ENCODE results near the gene ATP6V1B1. TPM values are rescaled to one million over a fixed set of nuclear protein-coding genes. Genes with fewer than 3 reads are reported as not detected.

ATP6V1B1 gene
- polyA plus RNA-seq, 3 donors = not detected

DNA sequence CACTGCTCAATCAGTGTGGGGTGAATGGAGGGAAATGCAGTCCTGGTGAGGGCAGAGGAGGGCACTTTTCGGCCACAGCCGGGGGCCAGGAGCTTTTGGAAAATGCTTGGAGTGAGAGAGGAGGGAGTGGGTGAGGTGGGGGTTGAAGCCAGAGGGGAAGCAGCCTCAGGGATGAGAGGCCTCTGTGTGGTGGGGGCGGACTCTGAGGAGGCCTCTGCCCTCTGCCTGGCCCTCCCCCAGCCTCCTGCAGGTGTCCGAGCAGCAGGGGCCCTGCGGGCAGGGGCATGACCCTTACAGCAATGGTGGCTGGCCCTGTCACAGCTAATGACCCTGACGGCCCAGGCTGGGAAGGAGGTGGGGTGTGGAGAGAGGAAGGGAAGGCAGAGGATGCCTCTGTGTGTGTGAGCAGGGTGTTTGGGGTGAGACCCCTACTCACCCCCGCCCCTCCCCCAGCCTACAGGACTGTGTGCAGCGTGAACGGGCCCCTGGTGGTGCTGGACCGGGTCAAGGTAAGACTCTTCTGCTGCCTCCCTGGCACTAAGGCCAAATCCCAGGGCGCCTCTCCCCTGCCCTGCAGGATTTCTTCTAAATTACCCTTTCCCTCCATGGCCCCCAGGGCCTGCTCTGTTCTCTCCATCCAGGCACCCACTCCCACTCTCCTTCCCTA lies 7.6 kb downstream of the ATP6V1B1 start:
- no peaks in the 10 kb centered on the region for H3K79me2 ChIP-seq (ENCODE audit: insufficient read depth, low read length)
- peaks cover 31 to 50% (median 37%) of the 10 kb centered on the region in 3 donors for H3K27me3 Mint-ChIP-seq (ENCODE audit: low read depth in 3 of 3)
- peaks cover 8 to 27% of the 10 kb centered on the region in 2 donors for H3K27me3 ChIP-seq (ENCODE audit: control insufficient read depth in 2 of 2, insufficient read depth in 2 of 2, low read length in 2 of 2)
- H3K27ac ChIP-seq (ENCODE audit: low read depth in 1 of 2, low read length in 2 of 2) = no peak overlapping the region
- H3K27ac Mint-ChIP-seq = no peak overlapping the region
- no peak overlapping the region for H2AFZ ChIP-seq (ENCODE audit: insufficient read depth, low read depth, low read length, poor library complexity, severe bottlenecking)
- TF ChIP-seq, protein P1, sequence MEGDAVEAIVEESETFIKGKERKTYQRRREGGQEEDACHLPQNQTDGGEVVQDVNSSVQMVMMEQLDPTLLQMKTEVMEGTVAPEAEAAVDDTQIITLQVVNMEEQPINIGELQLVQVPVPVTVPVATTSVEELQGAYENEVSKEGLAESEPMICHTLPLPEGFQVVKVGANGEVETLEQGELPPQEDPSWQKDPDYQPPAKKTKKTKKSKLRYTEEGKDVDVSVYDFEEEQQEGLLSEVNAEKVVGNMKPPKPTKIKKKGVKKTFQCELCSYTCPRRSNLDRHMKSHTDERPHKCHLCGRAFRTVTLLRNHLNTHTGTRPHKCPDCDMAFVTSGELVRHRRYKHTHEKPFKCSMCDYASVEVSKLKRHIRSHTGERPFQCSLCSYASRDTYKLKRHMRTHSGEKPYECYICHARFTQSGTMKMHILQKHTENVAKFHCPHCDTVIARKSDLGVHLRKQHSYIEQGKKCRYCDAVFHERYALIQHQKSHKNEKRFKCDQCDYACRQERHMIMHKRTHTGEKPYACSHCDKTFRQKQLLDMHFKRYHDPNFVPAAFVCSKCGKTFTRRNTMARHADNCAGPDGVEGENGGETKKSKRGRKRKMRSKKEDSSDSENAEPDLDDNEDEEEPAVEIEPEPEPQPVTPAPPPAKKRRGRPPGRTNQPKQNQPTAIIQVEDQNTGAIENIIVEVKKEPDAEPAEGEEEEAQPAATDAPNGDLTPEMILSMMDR (IDR thresholded peaks at IDR 0.05) = no peak
- no peak overlapping the region for H3K9ac ChIP-seq (ENCODE audit: insufficient read depth, low read length, poor library complexity, severe bottlenecking)
- DNase-seq = no peak
- H3K4me2 ChIP-seq (replicated peaks; ENCODE audit: extremely low read depth, low read length, poor library complexity, severe bottlenecking) = no peak overlapping the region
- 96% methylated on average over 7 of the region's 11 CpGs for WGBS (ENCODE audit: insufficient coverage)
- H3K36me3 Mint-ChIP-seq = peaks cover 0 to 5% of the 10 kb centered on the region in 2 donors
- no peak overlapping the region for H3K4me3 ChIP-seq (replicated peaks in 1 of 3; ENCODE audit: low read depth in 2 of 3, low read length in 3 of 3)
- intact Hi-C loops (cut with micrococcal nuclease) = no loop called here
- H3K4me1 ChIP-seq (ENCODE audit: control insufficient read depth in 1 of 2, insufficient read depth in 2 of 2, low read length in 2 of 2) = peaks cover 3 to 4% of the 10 kb centered on the region in 2 donors
- H3K4me1 Mint-ChIP-seq = peaks cover 9% of the 10 kb centered on the region
- no peaks in the 10 kb centered on the region for H3K9me3 ChIP-seq (replicated peaks in 1 of 2; ENCODE audit: control insufficient read depth in 1 of 2, insufficient read depth in 1 of 2, low read length in 2 of 2)
- H3K36me3 ChIP-seq (replicated peaks in 1 of 2; ENCODE audit: control insufficient read depth in 1 of 2, insufficient read depth in 2 of 2, low read length in 2 of 2) = no peaks in the 10 kb centered on the region
- H3K4me3 Mint-ChIP-seq = no peak overlapping the region
- peaks cover 0 to 2% (median 0%) of the 10 kb centered on the region in 7 donors for H3K9me3 Mint-ChIP-seq
- no peaks in the 10 kb centered on the region for H4K20me1 ChIP-seq (ENCODE audit: insufficient read depth, low read length)

GRCh38 chr2:70944111-70944690 lies 8.5 kb downstream of the ATP6V1B1 start:
- Mint-ChIP-seq H3K9me3 (peaks cover 0 to 3% (median 0%) of the 10 kb centered on the region in 7 donors), H3K4me1 (peaks cover 12% of the 10 kb centered on the region), H3K27me3 (ENCODE audit: low read depth in 3 of 3) (peaks cover 35 to 47% (median 40%) of the 10 kb centered on the region in 3 donors), H3K27ac (no peak overlapping the region), H3K4me3 (no peak overlapping the region), H3K36me3 (peaks cover 0 to 5% of the 10 kb centered on the region in 2 donors)
- H2AFZ ChIP-seq (ENCODE audit: insufficient read depth, low read depth, low read length, poor library complexity, severe bottlenecking) = no peak overlapping the region
- H3K36me3 ChIP-seq (replicated peaks in 1 of 2; ENCODE audit: control insufficient read depth in 1 of 2, insufficient read depth in 2 of 2, low read length in 2 of 2) = no peaks in the 10 kb centered on the region
- H3K79me2 ChIP-seq (ENCODE audit: insufficient read depth, low read length) = no peaks in the 10 kb centered on the region
- intact Hi-C loops (cut with micrococcal nuclease) = no loop called here
- TF ChIP-seq, protein P1 (IDR thresholded peaks at IDR 0.05) = no peak
- no peak overlapping the region for H3K4me2 ChIP-seq (replicated peaks; ENCODE audit: extremely low read depth, low read length, poor library complexity, severe bottlenecking)
- no peak overlapping the region for H3K4me3 ChIP-seq (replicated peaks in 1 of 3; ENCODE audit: low read depth in 2 of 3, low read length in 3 of 3)
- H3K27ac ChIP-seq (ENCODE audit: low read depth in 1 of 2, low read length in 2 of 2) = no peak overlapping the region
- WGBS (ENCODE audit: insufficient coverage) = 95% methylated on average over 4 of the region's 4 CpGs
- H3K9me3 ChIP-seq (replicated peaks in 1 of 2; ENCODE audit: control insufficient read depth in 1 of 2, insufficient read depth in 1 of 2, low read length in 2 of 2) = no peaks in the 10 kb centered on the region
- no peaks in the 10 kb centered on the region for H4K20me1 ChIP-seq (ENCODE audit: insufficient read depth, low read length)
- H3K27me3 ChIP-seq (ENCODE audit: control insufficient read depth in 2 of 2, insufficient read depth in 2 of 2, low read length in 2 of 2) = peaks cover 11 to 25% of the 10 kb centered on the region in 2 donors
- DNase-seq = no peak
- H3K4me1 ChIP-seq (ENCODE audit: control insufficient read depth in 1 of 2, insufficient read depth in 2 of 2, low read length in 2 of 2) = peaks cover 8 to 9% of the 10 kb centered on the region in 2 donors
- no peak overlapping the region for H3K9ac ChIP-seq (ENCODE audit: insufficient read depth, low read length, poor library complexity, severe bottlenecking)
